Uterus (tissue), 2 donors: ENCODE measurements around the gene LDAH.

Experiments used
- CTCF ChIP-seq, 4 experiments: fragments of 200-600 bp in 2 of 4; fragments of 450-650 bp in 2 of 4; sonication (generic) in 2 of 4; IDR thresholded peaks; one replicate each; pipeline ENCODE4 v1.5.1; 2016 to 2019; ENCODE audit warnings: antibody characterized with exemption in 4 of 4, mild to moderate bottlenecking in 2 of 4, moderate library complexity in 1 of 4
- POLR2A ChIP-seq, 2 donors: fragments of 450-650 bp; IDR thresholded peaks; one replicate each; pipeline ENCODE4 v1.6.1; 2016; ENCODE audit warnings: antibody characterized with exemption in 2 of 2, mild to moderate bottlenecking in 1 of 2, moderate library complexity in 1 of 2

GRCh38 chr2:20855456-20855855 is 32.6 kb upstream of the LDAH start:
- TF ChIP-seq CTCF (IDR thresholded peaks at IDR 0.05) (no peak), POLR2A (IDR thresholded peaks at IDR 0.05) (no peak)
